DOHH2 (cell line): ENCODE measurements around the gene RNF111.

ENCODE experiments used
- CTCF ChIP-seq: fragments of 200-600 bp; sonication (generic); IDR thresholded peaks from one replicate; pipeline ENCODE4 v1.5.1; 2014; ENCODE audit warnings: antibody characterized with exemption, mild to moderate bottlenecking, low read depth, low read length; ENCODE audit not compliant: poor library complexity, severe bottlenecking
- EZH2phosphoT487 ChIP-seq: fragments of 200-600 bp; sonication (generic); IDR thresholded peaks from 2 replicates; pipeline ENCODE4 v1.6.1; 2017; ENCODE audit warnings: borderline replicate concordance, mild to moderate bottlenecking, antibody characterized with exemption, low read length, moderate library complexity, mixed read lengths

- TF ChIP-seq CTCF (no peak), EZH2phosphoT487 (no peak)
Measured at GRCh38 chr15:59116771-59117170, 129.3 kb downstream of the RNF111 start.
